ENCODE results near the gene KCNH2. TPM values are rescaled to one million over a fixed set of nuclear protein-coding genes. Genes with fewer than 3 reads are reported as not detected.

KCNH2 gene
- polyA plus RNA-seq, 1 of the 3 experiments (the other 2 are of a cell fraction), result 2.2 TPM

DNA sequence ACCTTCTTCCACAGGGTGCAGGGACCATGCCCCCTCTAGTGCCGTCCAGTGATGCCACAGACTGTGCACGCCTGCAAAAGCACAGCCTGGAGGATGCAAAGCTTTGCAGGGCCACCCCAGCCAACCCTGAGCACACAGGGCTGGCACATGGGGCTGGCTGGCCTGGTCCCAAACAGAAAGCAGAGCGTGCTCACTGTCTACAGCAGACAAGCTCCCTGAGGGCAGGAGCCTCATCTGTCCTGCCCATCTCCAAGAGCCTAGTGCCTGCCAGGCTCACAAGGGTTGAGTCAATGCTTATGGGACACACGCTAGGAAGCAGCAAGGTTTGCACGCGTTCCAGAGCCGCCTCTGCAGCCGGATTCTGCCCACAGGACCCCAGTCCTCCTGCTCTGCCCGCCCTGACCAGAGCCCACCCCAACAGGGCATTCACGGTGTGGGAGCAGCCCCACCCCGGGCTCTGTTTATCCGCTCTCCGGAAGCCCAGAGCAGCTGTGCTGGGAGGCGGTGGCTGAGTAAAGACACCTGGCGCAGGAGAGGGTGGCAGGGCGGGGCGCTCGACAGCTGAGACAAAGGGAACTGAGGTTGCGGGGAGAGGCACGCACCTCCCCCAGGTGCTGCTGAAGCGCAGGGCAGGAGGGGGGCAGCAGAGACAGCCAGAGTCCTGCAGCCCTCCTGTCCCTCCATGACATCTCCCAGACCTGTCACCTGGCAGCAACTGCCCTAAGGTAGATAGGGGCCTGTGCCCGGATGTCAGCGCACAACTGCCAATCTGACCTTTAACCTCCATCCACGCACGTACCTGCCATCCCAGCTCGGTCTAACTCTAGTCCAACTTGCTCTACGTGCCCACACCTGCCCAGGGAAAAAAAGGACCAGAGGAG lies 4.3 kb downstream of the KCNH2 start (continued):
- TF ChIP-seq, protein P1, sequence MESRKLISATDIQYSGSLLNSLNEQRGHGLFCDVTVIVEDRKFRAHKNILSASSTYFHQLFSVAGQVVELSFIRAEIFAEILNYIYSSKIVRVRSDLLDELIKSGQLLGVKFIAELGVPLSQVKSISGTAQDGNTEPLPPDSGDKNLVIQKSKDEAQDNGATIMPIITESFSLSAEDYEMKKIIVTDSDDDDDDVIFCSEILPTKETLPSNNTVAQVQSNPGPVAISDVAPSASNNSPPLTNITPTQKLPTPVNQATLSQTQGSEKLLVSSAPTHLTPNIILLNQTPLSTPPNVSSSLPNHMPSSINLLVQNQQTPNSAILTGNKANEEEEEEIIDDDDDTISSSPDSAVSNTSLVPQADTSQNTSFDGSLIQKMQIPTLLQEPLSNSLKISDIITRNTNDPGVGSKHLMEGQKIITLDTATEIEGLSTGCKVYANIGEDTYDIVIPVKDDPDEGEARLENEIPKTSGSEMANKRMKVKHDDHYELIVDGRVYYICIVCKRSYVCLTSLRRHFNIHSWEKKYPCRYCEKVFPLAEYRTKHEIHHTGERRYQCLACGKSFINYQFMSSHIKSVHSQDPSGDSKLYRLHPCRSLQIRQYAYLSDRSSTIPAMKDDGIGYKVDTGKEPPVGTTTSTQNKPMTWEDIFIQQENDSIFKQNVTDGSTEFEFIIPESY (IDR thresholded peaks at IDR 0.05; ENCODE audit: borderline replicate concordance, low read depth), result no peak
- TF ChIP-seq, protein P2, sequence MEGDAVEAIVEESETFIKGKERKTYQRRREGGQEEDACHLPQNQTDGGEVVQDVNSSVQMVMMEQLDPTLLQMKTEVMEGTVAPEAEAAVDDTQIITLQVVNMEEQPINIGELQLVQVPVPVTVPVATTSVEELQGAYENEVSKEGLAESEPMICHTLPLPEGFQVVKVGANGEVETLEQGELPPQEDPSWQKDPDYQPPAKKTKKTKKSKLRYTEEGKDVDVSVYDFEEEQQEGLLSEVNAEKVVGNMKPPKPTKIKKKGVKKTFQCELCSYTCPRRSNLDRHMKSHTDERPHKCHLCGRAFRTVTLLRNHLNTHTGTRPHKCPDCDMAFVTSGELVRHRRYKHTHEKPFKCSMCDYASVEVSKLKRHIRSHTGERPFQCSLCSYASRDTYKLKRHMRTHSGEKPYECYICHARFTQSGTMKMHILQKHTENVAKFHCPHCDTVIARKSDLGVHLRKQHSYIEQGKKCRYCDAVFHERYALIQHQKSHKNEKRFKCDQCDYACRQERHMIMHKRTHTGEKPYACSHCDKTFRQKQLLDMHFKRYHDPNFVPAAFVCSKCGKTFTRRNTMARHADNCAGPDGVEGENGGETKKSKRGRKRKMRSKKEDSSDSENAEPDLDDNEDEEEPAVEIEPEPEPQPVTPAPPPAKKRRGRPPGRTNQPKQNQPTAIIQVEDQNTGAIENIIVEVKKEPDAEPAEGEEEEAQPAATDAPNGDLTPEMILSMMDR (IDR thresholded peaks at IDR 0.05), result no peak
- no peak for TF ChIP-seq TAF1 (IDR thresholded peaks at IDR 0.05; ENCODE audit: borderline replicate concordance, low read depth, low read length)
- TF ChIP-seq CHD2 (IDR thresholded peaks at IDR 0.05; ENCODE audit: low read length, partially characterized antibody), result peak; percentile 34

DNA sequence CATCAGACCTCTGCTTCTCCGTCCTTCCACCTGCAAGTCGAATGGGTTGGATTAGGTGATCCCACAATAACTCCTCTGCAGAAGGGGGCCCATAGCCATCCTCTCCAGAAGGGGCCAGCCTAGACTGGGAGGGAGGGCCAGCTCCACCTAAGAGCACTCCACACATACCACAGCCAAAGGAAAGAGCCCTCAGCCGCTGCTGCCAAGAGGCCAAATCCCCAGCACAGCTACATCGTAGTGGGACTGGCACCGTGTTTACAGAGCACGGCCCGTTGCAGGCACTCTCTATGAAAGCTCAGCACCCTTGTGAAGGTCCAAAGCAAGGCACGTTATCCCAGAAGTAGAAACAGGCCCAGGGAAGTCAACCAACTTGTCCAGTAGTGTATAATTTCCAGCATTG lies 5.4 kb downstream of the KCNH2 start:
- peaks cover 0 to 94% of the 10 kb centered on the region in 2 experiments; a peak in 2 of 4 replicates for H3K4me1 ChIP-seq (ENCODE audit: control insufficient read depth in 1 of 2, insufficient read depth in 2 of 2, low read depth in 1 of 2, low read length in 1 of 2)
- H3K4me2 ChIP-seq, result no peak overlapping the region
- H3K79me2 ChIP-seq (ENCODE audit: insufficient read depth), result no peaks in the 10 kb centered on the region
- 59% methylated on average over 7 of the region's 8 CpGs for WGBS (ENCODE audit: low lambda C conversion rate)
- peak overlapping the region in 1 of 2 experiments; percentile 100; a peak in 2 of 4 replicates for H3K27ac ChIP-seq (ENCODE audit: low read depth in 2 of 2, low read length in 1 of 2)
- no peaks in the 10 kb centered on the region for H3K9me2 ChIP-seq
- H3K27me3 ChIP-seq (ENCODE audit: insufficient read depth), result peaks cover 75% of the 10 kb centered on the region
- ChIA-PET POLR2A (interaction anchor here (1.3 to 3.4 kb wide), 5 partner anchors 14 to 185 kb away, joined by 4 to 19 read pairs (median 7); partner anchors contain the start of gene ABCB8), CTCF (interaction anchor here (0.6 to 27.1 kb wide), 10 partner anchors 10 to 194 kb away, joined by 3 to 761 read pairs (median 7); no protein-coding TSS in a partner anchor)
- H2AFZ ChIP-seq (ENCODE audit: low read depth), result no peak overlapping the region
- H4K20me1 ChIP-seq (ENCODE audit: insufficient read depth), result no peaks in the 10 kb centered on the region
- peaks cover 5% of the 10 kb centered on the region for H3F3A ChIP-seq (replicated peaks; ENCODE audit: insufficient read depth)
- H3K4me3 ChIP-seq (ENCODE audit: low read depth in 2 of 2, low read length in 1 of 2), result no peak overlapping the region
- no peak overlapping the region for H3K9ac ChIP-seq
- TF ChIP-seq SIN3A (IDR thresholded peaks at IDR 0.05; ENCODE audit: borderline replicate concordance, low read depth, low read length), result no peak
- TF ChIP-seq FOXJ3 (CRISPR knock-in tag; IDR thresholded peaks at IDR 0.05), result no peak
- no peak for TF ChIP-seq RXRA (IDR thresholded peaks at IDR 0.05; ENCODE audit: borderline replicate concordance, low read depth)
- TF ChIP-seq, protein P3, sequence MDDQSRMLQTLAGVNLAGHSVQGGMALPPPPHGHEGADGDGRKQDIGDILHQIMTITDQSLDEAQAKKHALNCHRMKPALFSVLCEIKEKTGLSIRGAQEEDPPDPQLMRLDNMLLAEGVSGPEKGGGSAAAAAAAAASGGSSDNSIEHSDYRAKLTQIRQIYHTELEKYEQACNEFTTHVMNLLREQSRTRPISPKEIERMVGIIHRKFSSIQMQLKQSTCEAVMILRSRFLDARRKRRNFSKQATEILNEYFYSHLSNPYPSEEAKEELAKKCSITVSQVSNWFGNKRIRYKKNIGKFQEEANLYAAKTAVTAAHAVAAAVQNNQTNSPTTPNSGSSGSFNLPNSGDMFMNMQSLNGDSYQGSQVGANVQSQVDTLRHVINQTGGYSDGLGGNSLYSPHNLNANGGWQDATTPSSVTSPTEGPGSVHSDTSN (IDR thresholded peaks at IDR 0.05), result no peak
- no peak for TF ChIP-seq RFX5 (IDR thresholded peaks at IDR 0.05; ENCODE audit: low read length)
- no peak for TF ChIP-seq TAF1 (IDR thresholded peaks at IDR 0.05; ENCODE audit: borderline replicate concordance, low read depth, low read length)
- no peak for TF ChIP-seq ELF1 (IDR thresholded peaks at IDR 0.05)
- no peak for TF ChIP-seq POLR2AphosphoS5 (IDR thresholded peaks at IDR 0.05; ENCODE audit: low read depth, low read length)
- TF ChIP-seq TEAD4 (IDR thresholded peaks at IDR 0.05; ENCODE audit: borderline replicate concordance, insufficient read depth), result no peak
- TF ChIP-seq, protein P4, sequence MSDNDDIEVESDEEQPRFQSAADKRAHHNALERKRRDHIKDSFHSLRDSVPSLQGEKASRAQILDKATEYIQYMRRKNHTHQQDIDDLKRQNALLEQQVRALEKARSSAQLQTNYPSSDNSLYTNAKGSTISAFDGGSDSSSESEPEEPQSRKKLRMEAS (IDR thresholded peaks at IDR 0.05; ENCODE audit: low read depth), result no peak
- TF ChIP-seq GABPA (IDR thresholded peaks at IDR 0.05; ENCODE audit: low read depth), result no peak
- no peak for TF ChIP-seq EZH2phosphoT487 (IDR thresholded peaks at IDR 0.05; ENCODE audit: borderline replicate concordance, low read depth)
- no peak for TF ChIP-seq YY1 (IDR thresholded peaks at IDR 0.05; ENCODE audit: low read depth)
- no peak for TF ChIP-seq RAD21 (IDR thresholded peaks at IDR 0.05; ENCODE audit: low read length)
- no peak for TF ChIP-seq JUND (IDR thresholded peaks at IDR 0.05)
- TF ChIP-seq, protein P5, sequence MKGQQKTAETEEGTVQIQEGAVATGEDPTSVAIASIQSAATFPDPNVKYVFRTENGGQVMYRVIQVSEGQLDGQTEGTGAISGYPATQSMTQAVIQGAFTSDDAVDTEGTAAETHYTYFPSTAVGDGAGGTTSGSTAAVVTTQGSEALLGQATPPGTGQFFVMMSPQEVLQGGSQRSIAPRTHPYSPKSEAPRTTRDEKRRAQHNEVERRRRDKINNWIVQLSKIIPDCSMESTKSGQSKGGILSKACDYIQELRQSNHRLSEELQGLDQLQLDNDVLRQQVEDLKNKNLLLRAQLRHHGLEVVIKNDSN (IDR thresholded peaks at IDR 0.05; ENCODE audit: borderline replicate concordance, low read depth), result no peak
- TF ChIP-seq FOSL2 (IDR thresholded peaks at IDR 0.05; ENCODE audit: borderline replicate concordance, low read depth), result no peak
- DNase-seq, result no peak
- H3K36me3 ChIP-seq (replicated peaks in 1 of 2; ENCODE audit: control insufficient read depth in 1 of 2, insufficient read depth in 2 of 2, low read length in 1 of 2), result no peaks in the 10 kb centered on the region
- H3K9me3 ChIP-seq, result no peaks in the 10 kb centered on the region
